HepG2 (cell line): Measurements from ENCODE around the gene LRRC45. TPM values are rescaled to one million over a fixed set of nuclear protein-coding genes. Genes with fewer than 3 reads are reported as not detected.
A peak's percentile ranks its signal among the peaks of the same experiment; 100 is the strongest.

Source experiments
- CBX2 ChIP-seq, 2 experiments: fragments of 200-600 bp in 1 of 2; sonication (generic); formaldehyde crosslinking in 1 of 2; IDR thresholded peaks; 2 replicates each; pipeline versions ENCODE4 v1.7.0 to v1.8.1; 2018 to 2022; ENCODE audit warnings: low read depth in 2 of 2, low read length in 1 of 2, mild to moderate bottlenecking in 1 of 2, missing genetic modification reagents in 1 of 2
- CHD4 ChIP-seq: fragments of 200-600 bp; sonication (generic); IDR thresholded peaks from 2 replicates; pipeline ENCODE4 v1.7.0; 2017; ENCODE audit warnings: mild to moderate bottlenecking, low read length, borderline replicate concordance
- FOXC1 ChIP-seq: sonication (generic); formaldehyde crosslinking; IDR thresholded peaks from 2 replicates; pipeline ENCODE4 v1.8.0; 2022; ENCODE audit warnings: mild to moderate bottlenecking, missing genetic modification reagents, borderline replicate concordance
- HNF4G ChIP-seq, 2 experiments: sonication (generic) in 1 of 2; formaldehyde crosslinking in 1 of 2; IDR thresholded peaks; 2 replicates each; pipeline versions ENCODE4 v1.4.0 to v1.6.1; 2011 to 2020; ENCODE audit warnings: borderline replicate concordance in 2 of 2, low read depth in 2 of 2, mild to moderate bottlenecking in 2 of 2, low read length in 1 of 2, missing genetic modification reagents in 1 of 2, moderate library complexity in 1 of 2
- KDM5B ChIP-seq: sonication (generic); formaldehyde crosslinking; IDR thresholded peaks from 2 replicates; pipeline ENCODE4 v1.4.0; 2020; ENCODE audit warnings: missing genetic modification reagents, mild to moderate bottlenecking, borderline replicate concordance
- KLF15 ChIP-seq: sonication (generic); formaldehyde crosslinking; IDR thresholded peaks from 2 replicates; pipeline ENCODE4 v1.8.1; 2023; ENCODE audit warnings: borderline replicate concordance, mild to moderate bottlenecking, inconsistent platforms, missing genetic modification reagents, mixed read lengths
- MTA1 ChIP-seq: sonication (generic); formaldehyde crosslinking; IDR thresholded peaks from 2 replicates; pipeline ENCODE4 v1.4.0; 2020; ENCODE audit warnings: missing genetic modification reagents, mild to moderate bottlenecking, borderline replicate concordance
- MTF1 ChIP-seq: sonication (generic); formaldehyde crosslinking; IDR thresholded peaks from 2 replicates; pipeline ENCODE4 v1.5.0; 2020; ENCODE audit warnings: missing genetic modification reagents
- SALL1 ChIP-seq: sonication (generic); formaldehyde crosslinking; IDR thresholded peaks from 2 replicates; pipeline ENCODE4 v1.8.0; 2022; ENCODE audit warnings: mild to moderate bottlenecking, missing genetic modification reagents
- ZBTB7B ChIP-seq: sonication (generic); formaldehyde crosslinking; IDR thresholded peaks from 2 replicates; pipeline ENCODE4 v1.4.0; 2020; ENCODE audit warnings: missing genetic modification reagents
- ZNF138 ChIP-seq: sonication (generic); formaldehyde crosslinking; IDR thresholded peaks from 2 replicates; pipeline ENCODE4 v1.5.0; 2020; ENCODE audit warnings: mild to moderate bottlenecking, low read depth, missing genetic modification reagents
- ZNF510 ChIP-seq: sonication (generic); formaldehyde crosslinking; IDR thresholded peaks from 2 replicates; pipeline ENCODE4 v1.4.0; 2020; ENCODE audit warnings: low read depth, mild to moderate bottlenecking, missing genetic modification reagents
- ZNF614 ChIP-seq: IDR thresholded peaks from 2 replicates; pipeline ENCODE4 v1.6.1; 2018; ENCODE audit warnings: missing biosample characterization, missing genetic modification reagents, inconsistent platforms, borderline replicate concordance
- ZNF75D ChIP-seq: sonication (generic); formaldehyde crosslinking; IDR thresholded peaks from 2 replicates; pipeline ENCODE4 v1.8.1; 2023; ENCODE audit warnings: missing genetic modification reagents, mild to moderate bottlenecking, borderline replicate concordance
- ZSCAN22 ChIP-seq: sonication (generic); formaldehyde crosslinking; IDR thresholded peaks from 2 replicates; pipeline ENCODE4 v1.4.0; 2020; ENCODE audit warnings: mild to moderate bottlenecking, missing genetic modification reagents
- polyA plus RNA-seq, 8 experiments: library from polyadenylated mRNA; depleted of rRNA in 3 of 8; stranded (reverse) in 7 of 8; unstranded in 1 of 8; fragments of >200 nt; fragmentation: Illumina TruSeq in 4 of 8; extraction: Trizol in 4 of 8; gene quantifications; 2 replicates each; pipeline versions ENCODE4 v1.2.1 to v1.2.3, GENCODE V29; 2011 to 2016; ENCODE audit warnings: low read depth in 4 of 8, missing spikeins in 1 of 8, mixed read lengths in 1 of 8; ENCODE audit not compliant: insufficient read depth in 1 of 8
- total RNA-seq, 5 experiments: library from RNA; depleted of rRNA; stranded (reverse); fragments of >200 nt; fragmentation: Illumina TruSeq; extraction: Trizol; gene quantifications; 2 replicates each; pipeline ENCODE4 v1.2.3, GENCODE V29; 2016; ENCODE audit warnings: low read depth in 1 of 5
- TF ChIP-seq, protein P1 (sequence below): sonication (generic); formaldehyde crosslinking; IDR thresholded peaks from 2 replicates; pipeline ENCODE4 v1.9.0; 2022; ENCODE audit warnings: missing genetic modification reagents, mild to moderate bottlenecking, borderline replicate concordance
- TF ChIP-seq, protein P2 (sequence below): sonication (generic); formaldehyde crosslinking; IDR thresholded peaks from 2 replicates; pipeline ENCODE4 v1.4.0; 2020; ENCODE audit warnings: missing genetic modification reagents
- TF ChIP-seq, protein P3 (sequence below): sonication (generic); formaldehyde crosslinking; IDR thresholded peaks from 2 replicates; pipeline ENCODE4 v1.8.0; 2022; ENCODE audit warnings: low read depth, missing genetic modification reagents
- TF ChIP-seq, protein P4 (sequence below): sonication (generic); formaldehyde crosslinking; IDR thresholded peaks from 2 replicates; pipeline ENCODE4 v1.5.0; 2020; ENCODE audit warnings: missing genetic modification reagents, mild to moderate bottlenecking, borderline replicate concordance
- TF ChIP-seq, protein P5 (sequence below): sonication (generic); formaldehyde crosslinking; IDR thresholded peaks from 2 replicates; pipeline ENCODE4 v1.5.0; 2020; ENCODE audit warnings: mild to moderate bottlenecking, missing genetic modification reagents

Gene LRRC45
- total and polyA plus RNA-seq, 2 of the 13 experiments (the other 11 are each of a cell fraction or from before 2014, with no cell fraction given) = 11.6 to 48.1 TPM

DNA sequence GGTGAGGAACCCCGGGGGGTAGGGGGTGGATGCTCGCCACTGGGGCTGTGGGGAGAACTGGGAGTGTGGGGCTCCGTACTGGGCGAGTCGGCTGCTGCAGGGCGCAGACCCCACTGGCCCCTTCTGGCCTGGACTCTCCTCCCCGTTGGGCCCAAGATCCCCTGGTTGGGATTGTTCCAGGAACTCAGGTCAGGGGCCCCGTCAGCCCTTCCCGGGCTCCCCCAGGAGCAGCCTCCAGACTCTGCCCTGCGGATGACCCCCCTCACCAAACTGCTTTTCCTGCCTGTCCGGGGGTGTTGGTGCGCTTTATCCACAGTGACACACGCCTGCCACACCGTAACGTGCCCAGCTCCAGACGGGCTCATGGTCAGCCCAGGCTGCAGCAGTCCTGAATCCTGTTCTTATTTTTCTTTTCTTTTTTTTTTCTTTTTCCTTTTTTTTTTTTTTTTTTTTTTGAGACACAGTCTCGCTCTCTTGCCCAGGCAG is 21.5 kb upstream of the LRRC45 start (continued):
- TF ChIP-seq, protein P1, sequence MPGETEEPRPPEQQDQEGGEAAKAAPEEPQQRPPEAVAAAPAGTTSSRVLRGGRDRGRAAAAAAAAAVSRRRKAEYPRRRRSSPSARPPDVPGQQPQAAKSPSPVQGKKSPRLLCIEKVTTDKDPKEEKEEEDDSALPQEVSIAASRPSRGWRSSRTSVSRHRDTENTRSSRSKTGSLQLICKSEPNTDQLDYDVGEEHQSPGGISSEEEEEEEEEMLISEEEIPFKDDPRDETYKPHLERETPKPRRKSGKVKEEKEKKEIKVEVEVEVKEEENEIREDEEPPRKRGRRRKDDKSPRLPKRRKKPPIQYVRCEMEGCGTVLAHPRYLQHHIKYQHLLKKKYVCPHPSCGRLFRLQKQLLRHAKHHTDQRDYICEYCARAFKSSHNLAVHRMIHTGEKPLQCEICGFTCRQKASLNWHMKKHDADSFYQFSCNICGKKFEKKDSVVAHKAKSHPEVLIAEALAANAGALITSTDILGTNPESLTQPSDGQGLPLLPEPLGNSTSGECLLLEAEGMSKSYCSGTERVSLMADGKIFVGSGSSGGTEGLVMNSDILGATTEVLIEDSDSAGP = no peak
- TF ChIP-seq ZNF614 (CRISPR knock-in tag) = no peak
- TF ChIP-seq ZSCAN22 (CRISPR knock-in tag) = no peak
- no peak for TF ChIP-seq FOXC1 (CRISPR knock-in tag)
- no peak for TF ChIP-seq ZBTB7B
- no peak for TF ChIP-seq CBX2 (IDR thresholded peaks at IDR 0.05; ENCODE audit: low read depth, low read length)
- no peak for TF ChIP-seq CBX2 (CRISPR knock-in tag; IDR thresholded peaks at IDR 0.05; ENCODE audit: low read depth)
- TF ChIP-seq KLF15 (CRISPR knock-in tag) = no peak
- TF ChIP-seq SALL1 (CRISPR knock-in tag) = no peak
- TF ChIP-seq, protein P2, sequence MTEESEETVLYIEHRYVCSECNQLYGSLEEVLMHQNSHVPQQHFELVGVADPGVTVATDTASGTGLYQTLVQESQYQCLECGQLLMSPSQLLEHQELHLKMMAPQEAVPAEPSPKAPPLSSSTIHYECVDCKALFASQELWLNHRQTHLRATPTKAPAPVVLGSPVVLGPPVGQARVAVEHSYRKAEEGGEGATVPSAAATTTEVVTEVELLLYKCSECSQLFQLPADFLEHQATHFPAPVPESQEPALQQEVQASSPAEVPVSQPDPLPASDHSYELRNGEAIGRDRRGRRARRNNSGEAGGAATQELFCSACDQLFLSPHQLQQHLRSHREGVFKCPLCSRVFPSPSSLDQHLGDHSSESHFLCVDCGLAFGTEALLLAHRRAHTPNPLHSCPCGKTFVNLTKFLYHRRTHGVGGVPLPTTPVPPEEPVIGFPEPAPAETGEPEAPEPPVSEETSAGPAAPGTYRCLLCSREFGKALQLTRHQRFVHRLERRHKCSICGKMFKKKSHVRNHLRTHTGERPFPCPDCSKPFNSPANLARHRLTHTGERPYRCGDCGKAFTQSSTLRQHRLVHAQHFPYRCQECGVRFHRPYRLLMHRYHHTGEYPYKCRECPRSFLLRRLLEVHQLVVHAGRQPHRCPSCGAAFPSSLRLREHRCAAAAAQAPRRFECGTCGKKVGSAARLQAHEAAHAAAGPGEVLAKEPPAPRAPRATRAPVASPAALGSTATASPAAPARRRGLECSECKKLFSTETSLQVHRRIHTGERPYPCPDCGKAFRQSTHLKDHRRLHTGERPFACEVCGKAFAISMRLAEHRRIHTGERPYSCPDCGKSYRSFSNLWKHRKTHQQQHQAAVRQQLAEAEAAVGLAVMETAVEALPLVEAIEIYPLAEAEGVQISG (CRISPR knock-in tag) = no peak
- peak; percentile 14; the same call in 1 of the 2 replicates for TF ChIP-seq MTA1 (CRISPR knock-in tag)
- TF ChIP-seq KDM5B (CRISPR knock-in tag) = no peak
- TF ChIP-seq, protein P3, sequence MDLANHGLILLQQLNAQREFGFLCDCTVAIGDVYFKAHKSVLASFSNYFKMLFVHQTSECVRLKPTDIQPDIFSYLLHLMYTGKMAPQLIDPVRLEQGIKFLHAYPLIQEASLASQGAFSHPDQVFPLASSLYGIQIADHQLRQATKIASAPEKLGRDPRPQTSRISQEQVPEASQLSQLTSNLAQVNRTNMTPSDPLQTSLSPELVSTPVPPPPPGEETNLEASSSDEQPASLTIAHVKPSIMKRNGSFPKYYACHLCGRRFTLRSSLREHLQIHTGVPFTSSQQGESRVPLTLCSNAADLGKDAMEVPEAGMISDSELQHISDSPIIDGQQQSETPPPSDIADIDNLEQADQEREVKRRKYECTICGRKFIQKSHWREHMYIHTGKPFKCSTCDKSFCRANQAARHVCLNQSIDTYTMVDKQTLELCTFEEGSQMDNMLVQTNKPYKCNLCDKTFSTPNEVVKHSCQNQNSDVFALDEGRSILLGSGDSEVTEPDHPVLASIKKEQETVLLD (CRISPR knock-in tag) = no peak
- TF ChIP-seq ZNF138 (CRISPR knock-in tag) = no peak
- TF ChIP-seq, protein P4, sequence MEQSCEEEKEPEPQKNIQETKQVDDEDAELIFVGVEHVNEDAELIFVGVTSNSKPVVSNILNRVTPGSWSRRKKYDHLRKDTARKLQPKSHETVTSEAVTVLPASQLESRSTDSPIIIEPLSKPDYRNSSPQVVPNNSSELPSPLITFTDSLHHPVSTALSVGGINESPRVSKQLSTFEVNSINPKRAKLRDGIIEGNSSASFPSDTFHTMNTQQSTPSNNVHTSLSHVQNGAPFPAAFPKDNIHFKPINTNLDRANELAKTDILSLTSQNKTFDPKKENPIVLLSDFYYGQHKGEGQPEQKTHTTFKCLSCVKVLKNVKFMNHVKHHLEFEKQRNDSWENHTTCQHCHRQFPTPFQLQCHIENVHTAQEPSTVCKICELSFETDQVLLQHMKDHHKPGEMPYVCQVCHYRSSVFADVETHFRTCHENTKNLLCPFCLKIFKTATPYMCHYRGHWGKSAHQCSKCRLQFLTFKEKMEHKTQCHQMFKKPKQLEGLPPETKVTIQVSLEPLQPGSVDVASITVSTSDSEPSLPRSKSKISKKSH = peak; percentile 57; the same call in 1 of the 2 replicates
- no peak for TF ChIP-seq MTF1 (CRISPR knock-in tag)
- no peak for TF ChIP-seq ZNF75D (CRISPR knock-in tag)
- TF ChIP-seq, protein P5, sequence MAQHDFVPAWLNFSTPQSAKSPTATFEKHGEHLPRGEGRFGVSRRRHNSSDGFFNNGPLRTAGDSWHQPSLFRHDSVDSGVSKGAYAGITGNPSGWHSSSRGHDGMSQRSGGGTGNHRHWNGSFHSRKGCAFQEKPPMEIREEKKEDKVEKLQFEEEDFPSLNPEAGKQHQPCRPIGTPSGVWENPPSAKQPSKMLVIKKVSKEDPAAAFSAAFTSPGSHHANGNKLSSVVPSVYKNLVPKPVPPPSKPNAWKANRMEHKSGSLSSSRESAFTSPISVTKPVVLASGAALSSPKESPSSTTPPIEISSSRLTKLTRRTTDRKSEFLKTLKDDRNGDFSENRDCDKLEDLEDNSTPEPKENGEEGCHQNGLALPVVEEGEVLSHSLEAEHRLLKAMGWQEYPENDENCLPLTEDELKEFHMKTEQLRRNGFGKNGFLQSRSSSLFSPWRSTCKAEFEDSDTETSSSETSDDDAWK = no peak
- no peak for TF ChIP-seq ZNF510 (CRISPR knock-in tag)
- no peak for TF ChIP-seq CHD4
- no peak for TF ChIP-seq HNF4G (IDR thresholded peaks at IDR 0.05; ENCODE audit: borderline replicate concordance, low read depth, low read length)
- no peak for TF ChIP-seq HNF4G (CRISPR knock-in tag; IDR thresholded peaks at IDR 0.05; ENCODE audit: borderline replicate concordance, low read depth)
